GM19351 (cell line): ENCODE data around the gene UGT1A1.

Experiments
- ATAC-seq: cut with Tn5 transposase; IDR thresholded peaks from one replicate; pipeline ENCODE4 v1.9.1; 2021; ENCODE audit warnings: mild to moderate bottlenecking, moderate library complexity; ENCODE audit not compliant: unreplicated experiment

UGT1A1 gene

GRCh38 chr2:233814056-233814835 lies 54.2 kb downstream of the UGT1A1 start:
- ATAC-seq = peak; percentile 44

- no peak for ATAC-seq
These were observed 55.8 kb downstream of the UGT1A1 start for GRCh38 chr2:233815861-233816260.

GRCh38 chr2:233816334-233816733 lies 56.3 kb downstream of the UGT1A1 start:
- no peak for ATAC-seq

GRCh38 chr2:233816771-233817170 lies 56.7 kb downstream of the UGT1A1 start:
- ATAC-seq = no peak

- no peak for ATAC-seq
These were observed 57.4 kb downstream of the UGT1A1 start for GRCh38 chr2:233817361-233817911.

- no peak for ATAC-seq
These were observed 58.0 kb downstream of the UGT1A1 start for GRCh38 chr2:233817995-233818638.

- no peak for ATAC-seq
These were observed 58.9 kb downstream of the UGT1A1 start for GRCh38 chr2:233818639-233819621.

- no peak for ATAC-seq
These were observed 60.1 kb downstream of the UGT1A1 start for GRCh38 chr2:233819884-233820773.

GRCh38 chr2:233820774-233821105 lies 60.7 kb downstream of the UGT1A1 start:
- ATAC-seq = no peak

GRCh38 chr2:233821196-233821595 lies 61.1 kb downstream of the UGT1A1 start:
- no peak for ATAC-seq

GRCh38 chr2:233821709-233822100 lies 61.6 kb downstream of the UGT1A1 start:
- no peak for ATAC-seq

GRCh38 chr2:233822101-233822771 lies 62.2 kb downstream of the UGT1A1 start:
- ATAC-seq = no peak
